GM23338 (cell line): ENCODE data around the gene EXOC4. TPM values are rescaled to one million over a fixed set of nuclear protein-coding genes. Genes with fewer than 3 reads are reported as not detected.

ENCODE experiments used
- ATAC-seq: fragments of 200-7000 bp; cut with Tn5 transposase; 3 replicates; pipeline ENCODE4 v1.9.1; 2020
- DNase-seq: peaks from one replicate; pipeline ENCODE4 v3.0.0-alpha.2; 2015; ENCODE audit warnings: low spot score
- H2AFZ ChIP-seq: fragments of 200-600 bp; sonication (generic); 2 replicates; pipeline ENCODE4 v1.8.0; 2016; ENCODE audit warnings: antibody characterized with exemption, mild to moderate bottlenecking, moderate library complexity
- H3F3A ChIP-seq: fragments of 200-600 bp; sonication (generic); replicated peaks from 2 replicates; pipeline ENCODE4 v1.8.0; 2017; ENCODE audit warnings: antibody characterized with exemption, mixed run types, low read depth
- H3K27ac ChIP-seq: fragments of 200-600 bp; sonication (generic); 2 replicates; pipeline ENCODE4 v1.6.1; 2016; ENCODE audit warnings: low read depth
- H3K27me3 ChIP-seq: fragments of 200-600 bp; sonication (generic); 2 replicates; pipeline ENCODE4 v1.8.0; 2016; ENCODE audit warnings: mild to moderate bottlenecking, mixed run types, moderate library complexity; ENCODE audit not compliant: insufficient read depth
- H3K36me3 ChIP-seq: fragments of 200-600 bp; sonication (generic); 2 replicates; pipeline ENCODE4 v1.8.0; 2016; ENCODE audit warnings: mild to moderate bottlenecking; ENCODE audit not compliant: insufficient read depth
- H3K4me1 ChIP-seq: fragments of 200-600 bp; sonication (generic); 2 replicates; pipeline ENCODE4 v1.8.0; 2016; ENCODE audit warnings: mild to moderate bottlenecking, moderate library complexity; ENCODE audit not compliant: insufficient read depth
- H3K4me2 ChIP-seq: fragments of 200-600 bp; sonication (generic); 2 replicates; pipeline ENCODE4 v1.7.1; 2017; ENCODE audit warnings: mixed run types
- H3K4me3 ChIP-seq: fragments of 200-600 bp; sonication (generic); 2 replicates; pipeline ENCODE4 v1.6.1; 2016; ENCODE audit warnings: mixed run types
- H3K79me2 ChIP-seq: fragments of 200-600 bp; sonication (generic); replicated peaks from 2 replicates; pipeline ENCODE4 v1.8.0; 2017; ENCODE audit warnings: mild to moderate bottlenecking; ENCODE audit not compliant: insufficient read depth
- H3K9me2 ChIP-seq: fragments of 200-600 bp; sonication (generic); 2 replicates; pipeline ENCODE4 v1.8.0; 2017; ENCODE audit not compliant: insufficient read depth
- H4K20me1 ChIP-seq: fragments of 200-600 bp; sonication (generic); replicated peaks from 2 replicates; pipeline ENCODE4 v1.8.0; 2017; ENCODE audit warnings: mild to moderate bottlenecking; ENCODE audit not compliant: insufficient read depth
- H3K27ac Mint-ChIP-seq: 2 replicates; pipeline ENCODE4 v1.8.0; 2020; ENCODE audit warnings: inconsistent platforms, mild to moderate bottlenecking, moderate library complexity, mixed read lengths
- H3K27me3 Mint-ChIP-seq: 3 replicates; pipeline ENCODE4 v1.8.0; 2022; ENCODE audit warnings: low read depth, mild to moderate bottlenecking, moderate library complexity, mixed read lengths, inconsistent platforms; ENCODE audit not compliant: insufficient read depth, poor library complexity
- H3K36me3 Mint-ChIP-seq: 3 replicates; pipeline ENCODE4 v1.8.0; 2021; ENCODE audit warnings: low read depth, mild to moderate bottlenecking, inconsistent platforms, moderate library complexity, mixed read lengths
- H3K4me1 Mint-ChIP-seq: 3 replicates; pipeline ENCODE4 v1.8.0; 2020; ENCODE audit warnings: mild to moderate bottlenecking, inconsistent platforms, mixed read lengths
- H3K4me3 Mint-ChIP-seq: 3 replicates; pipeline ENCODE4 v1.8.0; 2021; ENCODE audit warnings: moderate library complexity, mild to moderate bottlenecking, inconsistent platforms, mixed read lengths
- H3K9me3 Mint-ChIP-seq: 3 replicates; pipeline ENCODE4 v1.8.0; 2020; ENCODE audit warnings: moderate library complexity, mild to moderate bottlenecking, inconsistent platforms, mixed read lengths
- CTCF ChIP-seq, 2 experiments: fragments of 200-600 bp in 1 of 2; sonication (generic) in 1 of 2; conservative IDR thresholded peaks; 2 replicates each; pipeline versions ENCODE4 v1.5.1 to v1.6.1; 2016 to 2017; ENCODE audit warnings: antibody characterized with exemption in 2 of 2, low read depth in 2 of 2, mild to moderate bottlenecking in 2 of 2, moderate library complexity in 1 of 2
- ETS1 ChIP-seq: IDR thresholded peaks from 2 replicates; pipeline ENCODE4 v1.6.1; 2016; ENCODE audit warnings: antibody characterized with exemption
- EZH2phosphoT487 ChIP-seq: fragments of 200-600 bp; sonication (generic); IDR thresholded peaks from one replicate; pipeline ENCODE4 v1.8.1; 2018; ENCODE audit warnings: antibody characterized with exemption; ENCODE audit not compliant: unreplicated experiment
- JUNB ChIP-seq: IDR thresholded peaks from one replicate; pipeline ENCODE4 v1.6.1; 2016; ENCODE audit warnings: antibody characterized with exemption; ENCODE audit not compliant: unreplicated experiment
- STAT1 ChIP-seq: IDR thresholded peaks from one replicate; pipeline ENCODE4 v1.6.1; 2016; ENCODE audit warnings: antibody characterized with exemption; ENCODE audit not compliant: unreplicated experiment
- ZNF114 ChIP-seq: fragments of 250-450 bp; sonication (Bioruptor Pico); IDR thresholded peaks from 2 replicates; pipeline ENCODE4 v1.5.0; 2020; ENCODE audit warnings: mild to moderate bottlenecking, moderate library complexity
- ZNF462 ChIP-seq: fragments of 250-450 bp; sonication (Bioruptor Pico); IDR thresholded peaks from 2 replicates; pipeline ENCODE4 v1.5.0; 2020; ENCODE audit warnings: mild to moderate bottlenecking, moderate library complexity
- polyA plus RNA-seq: library from polyadenylated mRNA; unstranded; fragments of >200 nt; fragmentation: Nextera tagmentation; extraction: Ambion mirVana; gene quantifications from 2 replicates; pipeline ENCODE4 v1.2.1, GENCODE V29; 2016
- total RNA-seq: library from RNA; depleted of rRNA; stranded (reverse); fragments of >200 nt; shearing (Covaris generic); gene quantifications from 2 replicates; pipeline ENCODE4 v1.2.3, GENCODE V29; 2014

EXOC4 gene
- total and polyA plus RNA-seq, 2 experiments from 2014 or later, result 37.5 to 52.7 TPM

DNA sequence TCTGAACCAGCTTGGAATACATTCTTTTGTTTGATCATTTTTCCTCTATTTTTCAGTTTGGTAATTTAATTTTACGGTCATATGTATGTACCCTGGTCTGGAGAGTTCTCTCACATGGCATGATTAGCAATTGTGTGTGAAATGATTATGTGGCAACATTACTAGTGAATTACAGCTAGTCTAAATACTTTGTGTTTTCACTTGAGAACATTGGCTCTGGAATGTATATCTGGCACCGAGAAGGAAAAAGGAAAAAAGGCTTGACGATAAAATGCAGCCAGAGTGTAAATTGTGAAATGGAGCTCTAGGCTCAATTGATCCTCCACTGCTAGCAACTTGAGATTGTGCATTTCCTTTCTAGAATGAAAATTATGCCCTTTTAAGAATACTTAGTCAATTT is 397.2 kb downstream of the EXOC4 start:
- no peaks in the 10 kb centered on the region for H3K36me3 Mint-ChIP-seq
- H3F3A ChIP-seq, result no peaks in the 10 kb centered on the region
- H2AFZ ChIP-seq, result no peak overlapping the region
- no peak for TF ChIP-seq CTCF (conservative IDR thresholded peaks at IDR 0.05; ENCODE audit: low read depth in 2 of 2)
- no peak for TF ChIP-seq EZH2phosphoT487
- TF ChIP-seq ZNF114 (CRISPR knock-in tag), result no peak
- TF ChIP-seq STAT1, result no peak
- no peak for TF ChIP-seq ZNF462 (CRISPR knock-in tag)
- TF ChIP-seq JUNB, result no peak
- no peak for TF ChIP-seq ETS1
- no peak overlapping the region for H3K4me3 Mint-ChIP-seq
- DNase-seq (no peak), ATAC-seq (no peak)
- no peaks in the 10 kb centered on the region for H3K27me3 ChIP-seq
- peaks cover 15% of the 10 kb centered on the region for H3K4me1 ChIP-seq
- H3K9me2 ChIP-seq, result no peaks in the 10 kb centered on the region
- H3K4me2 ChIP-seq, result no peak overlapping the region
- no peak overlapping the region for H3K4me3 ChIP-seq
- H3K27ac ChIP-seq, result no peak overlapping the region
- H3K4me1 Mint-ChIP-seq, result peaks cover 25% of the 10 kb centered on the region
- H3K36me3 ChIP-seq, result no peaks in the 10 kb centered on the region
- H3K27ac Mint-ChIP-seq, result no peak overlapping the region
- no peaks in the 10 kb centered on the region for H3K27me3 Mint-ChIP-seq
- H3K79me2 ChIP-seq, result no peaks in the 10 kb centered on the region
- H3K9me3 Mint-ChIP-seq, result no peaks in the 10 kb centered on the region
- no peaks in the 10 kb centered on the region for H4K20me1 ChIP-seq
